Caco-2 (cell line): Measurements from ENCODE around the gene PUSL1. TPM values are rescaled to one million over a fixed set of nuclear protein-coding genes. Genes with fewer than 3 reads are reported as not detected.

ENCODE experiments used
- BruUV-seq: library from RNA; stranded (reverse); fragments of 400-500 nt; replicated peaks from 2 replicates; lab custom pipeline; 2021; lab: Mats Ljungman, UMichigan
- CTCF ChIA-PET: fragments of 300-600 bp; sonication (Branson Sonifier 250); formaldehyde crosslinking; loops from one replicate; lab custom pipeline; 2022; ENCODE audit warnings: antibody characterized with exemption; lab: Charles Lee
- POLR2A ChIA-PET: fragments of 300-600 bp; sonication (Branson Sonifier 250); formaldehyde crosslinking; loops from one replicate; lab custom pipeline; 2022; ENCODE audit warnings: antibody characterized with exemption; lab: Charles Lee
- DNase-seq, 2 experiments: peaks; one replicate each; pipeline versions ENCODE4 v3.0.0 to v3.0.0-alpha.2; 2020 to 2022
- H3K27me3 ChIP-seq: replicated peaks from 2 replicates; pipeline ENCODE4 v1.6.0; 2011; ENCODE audit warnings: low read length; ENCODE audit not compliant: control insufficient read depth, insufficient read depth
- H3K36me3 ChIP-seq: 2 replicates; pipeline ENCODE4 v1.5.1; 2011; ENCODE audit warnings: low read length; ENCODE audit not compliant: control insufficient read depth, insufficient read depth
- H3K4me1 ChIP-seq: fragments of 250-450 bp; sonication (Bioruptor Pico); 2 replicates; pipeline ENCODE4 v1.5.1; 2020; ENCODE audit warnings: mild to moderate bottlenecking
- H3K4me3 ChIP-seq: 2 replicates; pipeline ENCODE4 v1.5.1; 2011; ENCODE audit warnings: low read depth, mild to moderate bottlenecking, control low read depth, low read length
- H3K9me3 ChIP-seq: fragments of 250-450 bp; sonication (Bioruptor Pico); 2 replicates; pipeline ENCODE4 v1.5.1; 2020; ENCODE audit warnings: mild to moderate bottlenecking, moderate library complexity
- H3K27ac Mint-ChIP-seq: one replicate; pipeline ENCODE4 v1.8.0; 2022; ENCODE audit warnings: mixed read lengths; ENCODE audit not compliant: unreplicated experiment
- H3K27me3 Mint-ChIP-seq: one replicate; pipeline ENCODE4 v1.8.0; 2022; ENCODE audit warnings: mixed read lengths; ENCODE audit not compliant: insufficient read depth, unreplicated experiment
- H3K36me3 Mint-ChIP-seq: one replicate; pipeline ENCODE4 v1.8.0; 2022; ENCODE audit warnings: mild to moderate bottlenecking, mixed read lengths; ENCODE audit not compliant: insufficient read depth, unreplicated experiment
- H3K4me1 Mint-ChIP-seq: one replicate; pipeline ENCODE4 v1.8.0; 2022; ENCODE audit warnings: low read depth, mixed read lengths; ENCODE audit not compliant: unreplicated experiment
- H3K4me3 Mint-ChIP-seq: one replicate; pipeline ENCODE4 v1.8.0; 2022; ENCODE audit warnings: mild to moderate bottlenecking, moderate library complexity, mixed read lengths; ENCODE audit not compliant: unreplicated experiment
- H3K9me3 Mint-ChIP-seq: one replicate; pipeline ENCODE4 v1.8.0; 2022; ENCODE audit warnings: mixed read lengths; ENCODE audit not compliant: unreplicated experiment
- CTCF ChIP-seq, 2 experiments: fragments of 200-600 bp in 1 of 2; IDR thresholded peaks; 1 replicate in 1 of 2; 2 replicates in 1 of 2; pipeline versions ENCODE4 v1.5.1 to v1.8.0; 2011 to 2022; ENCODE audit warnings: antibody characterized with exemption in 1 of 2, control low read depth in 1 of 2, inconsistent platforms in 1 of 2, low read depth in 1 of 2, low read length in 1 of 2, mild to moderate bottlenecking in 1 of 2, moderate library complexity in 1 of 2; ENCODE audit not compliant: insufficient read depth in 1 of 2, severe bottlenecking in 1 of 2, unreplicated experiment in 1 of 2
- intact Hi-C: fragments of 100-400 bp; cut with micrococcal nuclease; formaldehyde crosslinking; loops from one replicate; pipeline ENCODE4 v1.10.0; 2022; ENCODE audit not compliant: unreplicated experiment
- total RNA-seq: library from RNA; stranded (reverse); gene quantifications from 2 replicates; pipeline ENCODE4 v1.2.3, GENCODE V29; 2022

Gene PUSL1
- total RNA-seq, 1 experiment from 2014 or later = 43.8 TPM

GRCh38 chr1:1273512-1274298, 34.7 kb upstream of the PUSL1 start, which contains the start of gene UBE2J2:
Gene UBE2J2, minus strand, starts transcription at chr1:1273854. Its CDS starts 5,862 bp downstream, at chr1:1267992.
- Histone ChIP-seq H3K36me3 (no peaks in the 10 kb centered on the region), H3K27me3 (no peaks in the 10 kb centered on the region), H3K9me3 (no peaks in the 10 kb centered on the region), H3K4me1 (0 out of 2 replicates have a peak, but pooled peaks cover 6% of the 10 kb centered on the region), H3K4me3 (peak within 1 kb of the TSS; percentile 95)
- ChIA-PET POLR2A (interaction anchor here (0.5 to 0.7 kb wide), 11 partner anchors 12 to 307 kb away, joined by 3 to 6 read pairs (median 4); partner anchors contain the start of gene PLEKHN1), CTCF (interaction anchor here (0.6 to 0.7 kb wide), 7 partner anchors 23 to 595 kb away, joined by 3 to 7 read pairs (median 5); no protein-coding TSS in a partner anchor)
- Mint-ChIP-seq H3K27me3 (no peaks in the 10 kb centered on the region), H3K9me3 (no peaks in the 10 kb centered on the region), H3K4me1 (no peaks in the 10 kb centered on the region), H3K4me3 (peak within 1 kb of the TSS; percentile 75), H3K36me3 (peaks cover 27% of the 10 kb centered on the region), H3K27ac (peak within 1 kb of the TSS; percentile 35)
- BruUV-seq = no TSS peak
- no peak for TF ChIP-seq CTCF (IDR thresholded peaks at IDR 0.05; ENCODE audit: insufficient read depth in 1 of 2, low read depth in 1 of 2, low read length in 1 of 2, severe bottlenecking in 1 of 2, unreplicated experiment in 1 of 2)
- DNase-seq = peak; percentile 91
- intact Hi-C loops = no loop called here

GRCh38 chr1:1274299-1274930, 34.0 kb upstream of the PUSL1 start:
- ChIA-PET CTCF (interaction anchor here (0.7 kb wide), 1 partner anchor 35 kb away, joined by 3 read pairs; no protein-coding TSS in a partner anchor), POLR2A (interaction anchor here (0.5 to 0.7 kb wide), 4 partner anchors 35 to 191 kb away, joined by 3 to 6 read pairs (median 4); no protein-coding TSS in a partner anchor)
- no peak for DNase-seq
- H3K9me3 Mint-ChIP-seq = no peaks in the 10 kb centered on the region
- intact Hi-C loops = no loop called here
- H3K27me3 ChIP-seq = no peaks in the 10 kb centered on the region
- TF ChIP-seq CTCF (IDR thresholded peaks at IDR 0.05; ENCODE audit: insufficient read depth in 1 of 2, low read depth in 1 of 2, low read length in 1 of 2, severe bottlenecking in 1 of 2, unreplicated experiment in 1 of 2) = no peak
- no TSS peak for BruUV-seq
- H3K4me3 ChIP-seq = peak overlapping the region; percentile 95
- H3K27ac Mint-ChIP-seq = no peak overlapping the region
- H3K27me3 Mint-ChIP-seq = no peaks in the 10 kb centered on the region
- H3K4me1 Mint-ChIP-seq = no peaks in the 10 kb centered on the region
- H3K4me1 ChIP-seq = 0 out of 2 replicates have a peak, but pooled peaks cover 6% of the 10 kb centered on the region
- peaks cover 27% of the 10 kb centered on the region for H3K36me3 Mint-ChIP-seq
- peak overlapping the region; percentile 75 for H3K4me3 Mint-ChIP-seq
- no peaks in the 10 kb centered on the region for H3K9me3 ChIP-seq
- H3K36me3 ChIP-seq = no peaks in the 10 kb centered on the region

DNA sequence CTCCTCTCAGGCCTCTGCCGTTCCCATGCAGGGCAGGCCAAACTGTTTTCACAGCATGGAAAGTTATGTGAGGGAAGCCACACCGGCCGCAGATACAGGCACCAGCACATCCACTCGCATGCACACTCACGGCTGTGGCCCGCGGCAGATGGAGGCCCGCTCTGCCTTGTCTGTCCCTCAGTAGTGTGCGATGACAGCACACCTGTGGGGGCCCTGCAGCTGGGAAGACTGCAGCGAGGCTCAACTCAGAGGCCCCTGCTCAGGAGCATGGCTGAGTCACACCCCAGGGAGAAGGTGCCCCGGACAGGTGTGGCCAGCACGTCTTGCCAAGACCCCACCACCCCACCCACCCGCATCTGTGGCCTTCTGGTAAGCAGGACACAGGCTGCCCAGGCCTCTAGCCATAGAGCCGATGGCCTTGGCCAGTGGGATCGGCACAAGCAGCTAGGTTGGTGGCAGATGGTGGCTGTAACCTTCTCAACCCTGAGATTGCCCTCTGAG, 33.4 kb upstream of the PUSL1 start:
- H3K9me3 Mint-ChIP-seq = no peaks in the 10 kb centered on the region
- H3K27me3 ChIP-seq = no peaks in the 10 kb centered on the region
- H3K36me3 ChIP-seq = no peaks in the 10 kb centered on the region
- intact Hi-C loops = no loop called here
- peak overlapping the region; percentile 75 for H3K4me3 Mint-ChIP-seq
- no peak overlapping the region for H3K27ac Mint-ChIP-seq
- BruUV-seq = no TSS peak
- no peak overlapping the region for H3K4me3 ChIP-seq
- no peaks in the 10 kb centered on the region for H3K4me1 Mint-ChIP-seq
- H3K4me1 ChIP-seq = 0 out of 2 replicates have a peak, but pooled peaks cover 6% of the 10 kb centered on the region
- no peaks in the 10 kb centered on the region for H3K9me3 ChIP-seq
- TF ChIP-seq CTCF (IDR thresholded peaks at IDR 0.05; ENCODE audit: insufficient read depth in 1 of 2, low read depth in 1 of 2, low read length in 1 of 2, severe bottlenecking in 1 of 2, unreplicated experiment in 1 of 2) = no peak
- DNase-seq = no peak
- POLR2A ChIA-PET = no interaction called here
- peaks cover 22% of the 10 kb centered on the region for H3K36me3 Mint-ChIP-seq
- H3K27me3 Mint-ChIP-seq = no peaks in the 10 kb centered on the region
- CTCF ChIA-PET = interaction anchor here (0.6 kb wide), 1 partner anchor 112 kb away, joined by 9 read pairs; no protein-coding TSS in a partner anchor
